Pancreas (tissue), 10 donors: ENCODE data around the gene HRH4. TPM values are rescaled to one million over a fixed set of nuclear protein-coding genes. Genes with fewer than 3 reads are reported as not detected.

ENCODE experiments used
- ATAC-seq, 4 donors: fragments of 200-7000 bp; cut with Tn5 transposase; one replicate each; pipeline versions ENCODE4 v1.8.0 to v1.9.1; 2020; ENCODE audit warnings: mild to moderate bottlenecking in 4 of 4, moderate library complexity in 4 of 4
- DNase-seq, 6 donors: peaks; one replicate each; pipeline ENCODE4 v3.0.0-alpha.2; 2020
- FAIRE-seq: peaks from 2 replicates; lab custom pipeline; 2012; peaks lifted over from hg19 to GRCh38; lab: Jason Lieb, UNC
- H3K27ac ChIP-seq, 4 donors: fragments of 200-600 bp; sonication (generic); 1 replicate in 3 of 4; 2 replicates in 1 of 4; pipeline versions ENCODE4 v1.5.0 to v1.8.0; 2020
- H3K27me3 ChIP-seq, 4 donors: fragments of 200-600 bp; one replicate each; pipeline ENCODE4 v1.8.0; 2021
- H3K36me3 ChIP-seq, 3 donors: fragments of 200-600 bp; sonication (generic) in 1 of 3; one replicate each; pipeline versions ENCODE4 v1.5.0 to v1.8.0; 2020 to 2021
- H3K4me1 ChIP-seq, 3 donors: fragments of 200-600 bp; one replicate each; pipeline ENCODE4 v1.8.0; 2021
- H3K4me3 ChIP-seq, 4 donors: fragments of 200-600 bp; sonication (generic) in 2 of 4; one replicate each; pipeline versions ENCODE4 v1.5.0 to v1.8.0; 2020 to 2021
- H3K9me3 ChIP-seq, 4 donors: fragments of 200-600 bp; one replicate each; pipeline ENCODE4 v1.8.0; 2021
- WGBS, 2 donors: extraction: QIAGEN DNeasy Blood & Tissue Kit; methylation state at CpG; one replicate each; pipeline ENCODE4 v1.1.7; 2013; 5-methylcytosine and 5-hydroxymethylcytosine counted together
- intact Hi-C, 3 donors: fragments of 100-400 bp; cut with DNase I; formaldehyde crosslinking; loops; one replicate each; pipeline versions ENCODE4 v1.11.1 to v1.14.2; 2022
- polyA plus RNA-seq, 2 donors: library from polyadenylated mRNA; stranded (reverse); fragments of 200-250 nt; gene quantifications; one replicate each; pipeline ENCODE4 v1.2.3, GENCODE V29; 2013
- total RNA-seq, 6 donors: library from RNA; stranded (reverse); fragmentation: NEBNext Ultra II Directional in 4 of 6; extraction: Animal tissue kit (Norgen Biotek cat#: 25700) in 4 of 6; gene quantifications; one replicate each; pipeline versions ENCODE4 v1.2.1 to v1.2.4, GENCODE V29; 2021 to 2023
- TF ChIP-seq, protein P1 (sequence below), 4 donors: fragments of 200-600 bp; sonication (generic) in 3 of 4; IDR thresholded peaks; one replicate each; pipeline versions ENCODE4 v1.5.0 to v1.8.0; 2021; ENCODE audit warnings: antibody characterized with exemption in 4 of 4
- donor health status: healthy with polysubstance abuse.
- donor health status: DM: no; HTN: no; CAD: no; lungs with moderate emphysema.
- donor health status: DM: no; HTN: no; CAD: no.
- donor health status: control.
- donor health status: control.
- donor health status: Bipolar disorder and iron deficiency.
- donor health status: DM: yes; HTN: yes; CAD: no.
- donor health status: DM: no; HTN: no; CAD: no.
- donor health status: DM: no; HTN: no; CAD: no.
- donor health status: DM: yes; HTN: yes; CAD: no.

Gene HRH4
- total and polyA plus RNA-seq, 8 donors, result 0.06 TPM; not detected in 7

DNA sequence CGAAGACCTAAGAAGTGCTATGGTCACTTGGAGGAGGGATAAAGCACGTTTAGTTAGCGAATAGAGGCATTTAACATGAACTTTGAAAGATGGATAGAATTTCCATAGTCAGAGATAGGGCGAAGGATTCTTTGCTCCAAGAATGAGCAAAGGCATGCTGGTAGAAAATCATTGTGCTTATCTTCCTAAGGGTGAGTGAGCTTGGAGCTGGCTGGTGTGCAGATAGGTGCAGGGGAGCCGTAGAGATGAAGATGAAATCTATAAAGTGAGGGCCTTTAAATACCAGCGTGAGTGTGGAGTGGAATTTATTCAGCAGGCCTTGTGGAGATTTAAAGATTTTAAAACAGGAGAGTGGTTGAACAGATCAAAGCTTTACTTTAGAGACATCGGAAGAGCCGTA lies 1.6 kb downstream of the HRH4 start:
- no peak overlapping the region for H3K27ac ChIP-seq
- no peak for DNase-seq
- TF ChIP-seq, protein P1, sequence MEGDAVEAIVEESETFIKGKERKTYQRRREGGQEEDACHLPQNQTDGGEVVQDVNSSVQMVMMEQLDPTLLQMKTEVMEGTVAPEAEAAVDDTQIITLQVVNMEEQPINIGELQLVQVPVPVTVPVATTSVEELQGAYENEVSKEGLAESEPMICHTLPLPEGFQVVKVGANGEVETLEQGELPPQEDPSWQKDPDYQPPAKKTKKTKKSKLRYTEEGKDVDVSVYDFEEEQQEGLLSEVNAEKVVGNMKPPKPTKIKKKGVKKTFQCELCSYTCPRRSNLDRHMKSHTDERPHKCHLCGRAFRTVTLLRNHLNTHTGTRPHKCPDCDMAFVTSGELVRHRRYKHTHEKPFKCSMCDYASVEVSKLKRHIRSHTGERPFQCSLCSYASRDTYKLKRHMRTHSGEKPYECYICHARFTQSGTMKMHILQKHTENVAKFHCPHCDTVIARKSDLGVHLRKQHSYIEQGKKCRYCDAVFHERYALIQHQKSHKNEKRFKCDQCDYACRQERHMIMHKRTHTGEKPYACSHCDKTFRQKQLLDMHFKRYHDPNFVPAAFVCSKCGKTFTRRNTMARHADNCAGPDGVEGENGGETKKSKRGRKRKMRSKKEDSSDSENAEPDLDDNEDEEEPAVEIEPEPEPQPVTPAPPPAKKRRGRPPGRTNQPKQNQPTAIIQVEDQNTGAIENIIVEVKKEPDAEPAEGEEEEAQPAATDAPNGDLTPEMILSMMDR (IDR thresholded peaks at IDR 0.05), result no peak
- 88 to 89% methylated on average over 8 of the region's 8 CpGs for WGBS, 2 donors
- intact Hi-C loops, result no loop called here
- H3K27me3 ChIP-seq, result no peaks in the 10 kb centered on the region
- ATAC-seq, result no peak
- H3K4me3 ChIP-seq, result no peak overlapping the region
- H3K36me3 ChIP-seq, result no peaks in the 10 kb centered on the region
- FAIRE-seq, result no peak
- no peaks in the 10 kb centered on the region for H3K9me3 ChIP-seq
- H3K4me1 ChIP-seq, result no peaks in the 10 kb centered on the region

DNA sequence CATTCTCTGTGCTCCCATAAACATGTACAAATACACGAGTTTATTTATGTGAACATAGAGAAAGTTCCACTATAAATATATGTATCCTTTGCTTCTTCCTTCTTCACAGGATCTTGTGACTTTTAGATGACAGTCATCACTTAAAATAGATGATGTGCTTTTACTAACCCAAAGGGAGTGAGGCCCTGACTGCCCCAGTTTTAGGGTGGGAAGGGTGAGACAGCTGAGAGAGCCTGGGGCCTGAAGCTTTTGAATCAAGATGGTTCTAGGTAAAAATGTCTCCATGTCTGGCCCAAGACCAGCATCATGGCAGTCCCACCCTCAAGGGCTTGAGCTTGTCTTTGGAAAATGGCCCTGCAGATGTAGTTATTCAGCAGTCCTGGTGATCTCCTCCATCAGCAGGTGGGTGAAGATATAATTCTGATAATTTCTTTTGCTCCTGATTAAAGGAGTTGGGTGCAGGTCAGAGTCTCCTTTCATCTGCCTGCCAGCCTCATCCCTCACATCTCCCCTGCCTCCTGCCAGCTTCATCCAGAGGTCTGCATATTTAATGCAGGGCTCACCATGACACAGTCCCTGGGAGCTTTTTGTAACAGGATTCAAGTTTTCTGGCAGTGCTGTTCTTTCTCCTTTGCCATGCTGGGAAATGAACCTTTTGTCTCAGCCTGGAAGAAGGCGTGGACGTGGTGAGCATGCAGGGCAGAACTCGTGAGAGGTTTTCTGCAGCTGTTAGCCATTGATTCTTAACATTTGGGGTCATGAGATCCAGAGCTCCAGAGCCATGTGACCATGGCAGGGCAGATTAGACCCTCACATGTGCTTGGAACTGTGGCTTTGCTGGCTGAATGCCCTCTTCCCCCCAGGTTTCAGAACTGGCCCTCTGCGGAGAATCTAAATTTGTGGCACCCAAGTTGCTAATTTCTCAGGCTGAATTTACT lies 2.7 kb downstream of the HRH4 start:
- ATAC-seq (no peak), DNase-seq (no peak), FAIRE-seq (no peak)
- intact Hi-C loops, result no loop called here
- H3K4me3 ChIP-seq, result no peak overlapping the region
- H3K9me3 ChIP-seq, result no peaks in the 10 kb centered on the region
- H3K27me3 ChIP-seq, result no peaks in the 10 kb centered on the region
- no peaks in the 10 kb centered on the region for H3K36me3 ChIP-seq
- no peaks in the 10 kb centered on the region for H3K4me1 ChIP-seq
- 67 to 69% methylated on average over 5 of the region's 5 CpGs for WGBS, 2 donors
- TF ChIP-seq, protein P1 (IDR thresholded peaks at IDR 0.05), result no peak
- no peak overlapping the region for H3K27ac ChIP-seq

DNA sequence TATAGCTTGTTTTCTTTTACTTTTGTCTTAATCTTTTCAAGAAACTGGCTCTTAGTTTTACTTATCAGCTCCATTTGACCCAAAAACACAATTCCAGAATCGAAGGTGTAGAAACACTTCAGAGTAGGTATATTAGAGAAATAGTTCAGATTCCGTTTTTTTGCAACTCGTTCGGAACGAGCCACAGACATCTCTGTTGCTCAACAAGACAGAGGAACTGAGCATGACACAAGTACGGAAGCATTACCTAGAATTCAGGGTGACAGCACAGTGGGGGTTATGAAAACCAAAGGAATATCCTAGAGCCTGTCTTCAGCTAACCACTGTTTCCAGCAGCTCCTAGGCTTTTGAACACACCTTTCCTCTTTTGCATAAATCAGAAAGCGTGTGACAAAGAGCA lies 5.0 kb downstream of the HRH4 start:
- FAIRE-seq (no peak), ATAC-seq (no peak), DNase-seq (no peak)
- no peaks in the 10 kb centered on the region for H3K4me1 ChIP-seq
- intact Hi-C loops, result no loop called here
- no peaks in the 10 kb centered on the region for H3K27me3 ChIP-seq
- TF ChIP-seq, protein P1 (IDR thresholded peaks at IDR 0.05), result no peak
- H3K9me3 ChIP-seq, result no peaks in the 10 kb centered on the region
- H3K4me3 ChIP-seq, result no peak overlapping the region
- 67 to 85% methylated on average over 7 of the region's 7 CpGs for WGBS, 2 donors
- H3K36me3 ChIP-seq, result no peaks in the 10 kb centered on the region
- H3K27ac ChIP-seq, result no peak overlapping the region

DNA sequence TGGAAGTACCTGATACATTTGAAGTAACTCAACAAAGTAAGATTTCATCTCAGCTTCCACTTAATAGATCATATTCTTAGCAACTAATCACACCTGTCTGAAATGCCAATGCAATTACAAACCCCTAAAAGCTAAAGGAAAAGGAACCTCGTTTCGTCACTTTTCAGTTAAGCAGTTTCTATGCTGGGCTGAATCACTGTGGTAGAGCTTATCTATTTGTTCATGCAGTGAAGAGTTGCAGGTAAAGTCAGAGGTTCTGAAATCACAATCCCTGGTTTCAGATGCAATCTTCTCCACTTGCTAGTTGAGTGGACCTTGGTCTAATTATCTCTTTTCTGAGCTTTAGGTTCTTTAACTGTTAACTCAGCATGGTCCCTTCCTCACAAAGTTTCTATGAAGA lies 6.3 kb downstream of the HRH4 start:
- no peak overlapping the region for H3K4me3 ChIP-seq
- DNase-seq, result no peak
- H3K9me3 ChIP-seq, result no peaks in the 10 kb centered on the region
- no peak for FAIRE-seq
- H3K4me1 ChIP-seq, result no peaks in the 10 kb centered on the region
- ATAC-seq, result no peak
- no peak overlapping the region for H3K27ac ChIP-seq
- TF ChIP-seq, protein P1 (IDR thresholded peaks at IDR 0.05), result no peak
- no peaks in the 10 kb centered on the region for H3K27me3 ChIP-seq
- intact Hi-C loops, result no loop called here
- WGBS, 2 donors, result 59 to 70% methylated on average over 2 of the region's 2 CpGs
- no peaks in the 10 kb centered on the region for H3K36me3 ChIP-seq

DNA sequence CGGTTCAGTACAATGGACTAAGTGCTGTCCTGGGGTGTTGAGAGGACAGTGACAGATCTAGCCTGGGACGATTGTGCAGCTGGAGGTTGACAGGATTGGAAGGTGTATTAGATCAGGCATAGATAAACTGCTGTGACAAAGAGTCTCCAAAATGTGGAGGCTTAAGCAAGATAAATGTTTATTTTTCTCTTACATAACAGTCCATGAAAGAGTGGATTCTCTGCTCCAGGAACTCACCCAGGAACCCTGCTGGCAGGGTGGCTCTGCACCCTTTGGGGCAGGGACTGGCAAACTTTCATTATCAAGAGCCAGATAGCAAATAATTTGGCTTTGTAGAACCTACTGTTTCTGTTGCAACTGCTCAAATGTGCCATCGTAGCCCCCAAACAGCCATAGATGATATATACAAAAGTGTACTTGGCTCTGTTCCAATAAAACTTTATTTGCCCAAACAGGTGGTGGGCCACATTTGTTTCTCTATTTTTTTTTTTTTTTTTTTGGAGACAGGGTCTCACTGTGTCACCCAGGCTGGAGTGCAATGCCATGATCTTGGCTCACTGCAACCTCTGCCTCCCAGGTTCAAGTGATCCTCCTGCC lies 9.7 kb downstream of the HRH4 start:
- TF ChIP-seq, protein P1 (IDR thresholded peaks at IDR 0.05), result no peak
- 70 to 72% methylated on average over 3 of the region's 3 CpGs for WGBS, 2 donors
- Histone ChIP-seq H3K4me3 (no peak overlapping the region), H3K4me1 (no peaks in the 10 kb centered on the region), H3K9me3 (no peaks in the 10 kb centered on the region), H3K27ac (no peak overlapping the region), H3K27me3 (no peaks in the 10 kb centered on the region), H3K36me3 (no peaks in the 10 kb centered on the region)
- ATAC-seq (no peak), FAIRE-seq (no peak), DNase-seq (no peak)
- intact Hi-C loops, result no loop called here
